Activated CD4-positive, CD25-positive, alpha-beta regulatory T cell treated with anti-CD3 and anti-CD28 coated beads, Interleukin-2, amount 50 U/mL, for 72 hours (primary cell): ENCODE measurements around the gene SNRPA1.

Experiments
- DNase-seq: peaks from one replicate; pipeline ENCODE4 v3.0.0; 2021

The SNRPA1 gene

DNA sequence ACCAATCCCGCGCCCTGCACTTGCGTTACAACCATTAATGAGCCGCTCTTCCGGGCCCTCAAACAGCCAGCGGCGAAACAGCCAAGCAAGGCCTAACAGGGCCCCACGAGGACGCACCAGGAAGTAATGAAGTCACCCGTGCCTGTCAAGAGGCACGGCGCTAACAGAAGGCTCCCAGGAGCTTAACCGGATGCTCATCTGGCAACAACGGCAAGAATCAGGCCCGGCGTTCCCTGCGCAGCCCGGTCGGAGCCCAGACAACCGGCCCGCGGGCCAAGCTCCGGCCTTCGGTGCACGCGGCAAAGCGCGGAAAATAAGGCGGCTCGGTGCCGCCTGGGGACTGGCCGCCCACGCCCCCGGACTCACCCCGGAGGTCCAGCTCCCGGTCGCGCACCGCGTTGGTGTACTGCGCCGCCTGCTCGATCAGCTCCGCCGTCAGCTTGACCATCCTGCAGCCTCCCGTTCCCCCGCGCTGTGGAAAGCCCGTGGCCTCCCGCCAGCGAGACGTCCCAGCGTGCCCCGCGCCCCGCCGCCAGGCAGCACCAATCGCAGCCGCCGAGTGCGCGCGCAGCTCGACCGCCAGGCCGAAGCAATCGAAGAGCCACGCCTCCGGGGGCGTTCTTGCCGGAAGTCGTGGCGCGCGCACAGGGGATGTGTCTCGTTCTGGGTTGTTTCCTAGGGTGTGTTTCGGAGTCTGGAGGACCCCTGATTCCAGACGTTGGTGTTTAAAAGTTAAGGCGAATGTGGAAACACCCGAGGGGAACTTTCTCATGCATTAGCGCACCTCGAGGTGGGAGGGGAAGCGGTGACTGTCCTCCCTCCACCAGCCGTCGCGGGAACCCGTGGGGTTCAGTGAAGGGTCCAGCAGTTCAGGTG is at the start of gene SNRPA1:
SNRPA1 (minus strand) TSS at position 518 of the 876 bp plus-strand sequence; CDS start at position 448, 70 bp downstream.
- peak; percentile 99 for DNase-seq

DNA sequence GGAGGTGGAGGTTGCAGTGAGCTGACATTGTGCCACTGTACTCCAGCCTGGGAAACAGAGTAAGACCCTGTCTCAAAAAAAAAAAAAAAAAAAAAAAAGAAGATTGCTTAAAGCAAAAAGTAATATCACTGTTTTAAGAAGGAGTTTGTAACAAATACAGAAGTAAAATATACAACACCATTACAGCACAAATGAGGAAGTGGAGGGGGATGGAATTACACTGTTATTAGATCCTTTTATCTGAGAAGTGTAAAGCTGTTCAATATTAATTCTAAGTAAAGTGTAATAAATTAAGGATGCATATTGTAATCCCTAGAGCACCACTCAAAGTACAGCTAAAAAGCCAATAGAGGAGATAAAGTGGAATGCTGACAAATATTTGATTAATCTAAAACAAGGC is 47.0 kb upstream of the SNRPA1 start:
- no peak for DNase-seq

DNA sequence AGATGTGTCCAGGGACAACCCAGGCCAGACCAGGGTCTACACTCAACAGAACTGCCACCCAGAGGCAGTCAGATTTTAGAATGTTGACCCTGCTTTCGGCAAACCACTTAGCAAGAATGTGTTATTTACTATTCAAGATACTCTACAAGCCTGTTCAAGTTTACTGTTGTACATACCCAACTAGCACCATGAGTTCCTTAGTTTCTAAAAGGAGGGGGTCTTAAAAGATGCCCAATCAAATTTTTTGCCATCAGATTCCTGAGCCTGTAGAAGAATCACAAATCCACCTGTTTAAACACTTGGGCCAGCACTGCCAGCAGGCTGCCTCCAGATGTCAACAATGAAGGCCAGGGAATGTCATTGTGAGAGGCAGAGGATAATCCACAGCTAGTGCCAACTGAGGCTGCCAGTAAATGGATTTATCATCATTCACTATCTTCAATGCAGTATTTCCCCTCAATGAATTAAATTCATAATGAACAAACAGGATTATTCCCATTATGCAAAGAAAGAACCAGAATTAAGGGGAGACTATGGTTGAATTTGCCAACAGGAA is 43.5 kb upstream of the SNRPA1 start:
- no peak for DNase-seq

DNA sequence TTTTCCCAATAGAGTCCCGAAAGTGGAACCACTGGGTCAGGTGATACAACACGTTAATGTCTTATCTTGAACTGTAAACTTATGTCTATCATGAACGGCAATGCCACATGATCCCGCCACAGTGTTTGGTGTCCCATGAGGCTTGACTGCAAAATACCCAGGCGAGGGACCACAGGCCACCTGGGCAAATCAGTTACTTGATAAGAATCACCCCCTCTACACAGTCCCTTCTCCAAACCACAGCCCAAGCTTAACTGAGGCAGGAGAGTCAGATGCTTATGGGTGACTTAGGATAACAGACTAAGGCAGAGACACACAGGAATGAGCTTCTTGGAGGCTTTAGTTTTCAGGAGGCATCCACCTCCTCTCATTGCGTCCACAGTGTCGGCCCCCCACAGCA is 42.9 kb upstream of the SNRPA1 start:
- no peak for DNase-seq

DNA sequence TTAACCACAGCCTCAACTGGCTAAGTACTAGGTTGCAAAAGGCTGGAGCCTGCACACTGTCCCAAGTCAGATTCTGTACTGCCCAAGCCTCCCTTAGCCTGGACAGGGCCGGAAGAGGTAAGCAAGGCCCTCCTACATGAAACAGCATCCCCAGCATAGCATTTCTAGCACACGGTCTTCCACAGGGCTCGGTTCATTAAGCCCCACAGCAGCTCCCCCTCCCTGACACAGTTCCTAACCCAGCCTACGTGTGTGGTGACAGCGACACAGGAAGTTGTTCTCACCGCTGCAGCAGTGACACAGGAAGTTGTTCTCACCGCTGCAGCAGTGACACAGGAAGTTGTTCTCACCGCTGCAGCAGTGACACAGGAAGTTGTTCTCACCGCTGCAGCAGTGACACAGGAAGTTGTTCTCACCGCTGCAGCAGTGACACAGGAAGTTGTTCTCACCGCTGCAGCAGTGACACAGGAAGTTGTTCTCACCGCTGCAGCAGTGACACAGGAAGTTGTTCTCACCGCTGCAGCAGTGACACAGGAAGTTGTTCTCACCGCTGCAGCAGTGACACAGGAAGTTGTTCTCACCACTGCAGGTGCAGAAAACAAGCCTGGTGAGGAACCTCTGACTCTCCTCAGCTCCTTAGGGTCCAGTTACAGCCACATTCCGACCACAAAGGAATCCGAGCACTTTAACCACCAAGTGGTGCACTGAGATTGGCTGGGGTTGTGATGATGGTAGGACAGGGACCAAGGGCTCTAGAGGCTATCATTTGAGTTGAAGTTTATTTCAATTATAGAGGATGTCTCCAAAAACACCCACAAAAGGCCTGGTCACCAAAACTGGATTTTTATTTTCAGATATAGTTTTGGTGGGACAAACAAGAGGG is 39.1 kb upstream of the SNRPA1 start:
- DNase-seq: peak; percentile 48

DNA sequence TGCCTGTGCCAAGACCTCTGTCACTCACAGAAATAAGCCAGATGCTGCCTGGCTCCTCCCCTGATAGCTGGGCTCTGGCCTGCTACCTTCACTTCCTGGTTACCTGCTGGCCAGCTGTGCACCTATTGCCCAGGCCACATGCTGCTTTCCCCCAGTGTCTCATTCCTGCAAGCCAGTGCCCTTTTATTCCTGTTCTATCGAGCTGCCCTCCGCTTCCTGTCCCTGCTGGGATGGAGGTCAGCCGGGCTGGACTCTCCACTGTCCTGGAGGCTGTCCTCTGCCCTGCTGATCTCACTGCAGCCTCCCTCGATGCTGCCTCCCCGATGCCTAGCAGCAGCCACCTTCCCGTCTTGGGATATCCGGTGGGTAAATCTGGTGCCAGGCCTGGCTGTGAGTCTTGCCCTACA is 37.0 kb upstream of the SNRPA1 start:
- DNase-seq: no peak

DNA sequence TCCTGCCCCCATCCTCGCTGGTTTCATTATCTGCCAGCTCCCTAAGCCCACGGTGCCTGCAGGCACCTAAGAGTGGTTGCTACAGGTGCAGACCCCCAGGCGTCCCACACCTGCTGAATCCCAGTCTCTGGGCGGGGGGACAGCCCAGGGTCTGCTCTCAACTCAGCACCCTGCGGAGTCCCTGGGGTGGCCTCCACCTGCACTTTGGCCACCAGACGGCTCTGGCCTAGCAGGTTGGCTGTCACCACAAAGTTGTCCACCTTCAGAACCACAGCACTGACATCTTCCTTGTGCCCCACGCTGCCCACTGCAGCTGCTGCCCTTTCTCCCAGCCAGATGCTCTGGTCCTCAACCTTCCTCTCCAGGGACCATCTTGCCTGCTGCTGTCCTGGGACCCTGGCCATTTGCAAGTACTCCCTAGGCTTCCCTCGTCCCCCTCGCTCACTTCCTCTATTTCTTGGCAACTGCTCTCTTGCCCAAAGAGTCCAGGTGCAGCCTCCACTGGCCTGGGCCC is 34.9 kb upstream of the SNRPA1 start:
- DNase-seq: no peak

DNA sequence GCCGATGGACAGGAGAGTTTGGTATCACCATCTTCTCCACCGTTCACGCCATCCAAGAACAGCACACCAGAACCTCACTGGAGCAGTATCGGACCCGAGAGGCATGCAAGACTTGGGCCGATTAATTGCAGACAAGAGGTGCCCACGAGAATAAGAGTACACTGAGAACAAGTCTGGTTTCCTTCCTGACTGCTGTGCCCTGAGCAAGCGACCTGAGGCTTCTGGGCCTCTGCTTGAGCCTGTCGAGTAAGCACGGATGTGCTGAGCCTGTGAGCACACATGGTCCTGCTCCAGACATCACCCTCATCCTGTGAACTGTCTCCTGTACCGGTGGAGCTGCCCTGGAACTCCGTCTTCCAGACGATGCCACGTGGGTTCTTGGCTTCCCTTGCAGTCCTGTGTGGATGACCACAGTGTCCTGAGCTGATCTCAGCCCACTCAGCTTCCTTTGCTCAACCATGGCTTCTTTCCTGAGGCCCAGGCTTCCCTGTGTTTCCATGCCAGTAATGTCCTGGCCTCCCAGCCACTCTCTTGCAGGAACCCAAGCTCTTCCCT is 34.3 kb upstream of the SNRPA1 start:
- no peak for DNase-seq

DNA sequence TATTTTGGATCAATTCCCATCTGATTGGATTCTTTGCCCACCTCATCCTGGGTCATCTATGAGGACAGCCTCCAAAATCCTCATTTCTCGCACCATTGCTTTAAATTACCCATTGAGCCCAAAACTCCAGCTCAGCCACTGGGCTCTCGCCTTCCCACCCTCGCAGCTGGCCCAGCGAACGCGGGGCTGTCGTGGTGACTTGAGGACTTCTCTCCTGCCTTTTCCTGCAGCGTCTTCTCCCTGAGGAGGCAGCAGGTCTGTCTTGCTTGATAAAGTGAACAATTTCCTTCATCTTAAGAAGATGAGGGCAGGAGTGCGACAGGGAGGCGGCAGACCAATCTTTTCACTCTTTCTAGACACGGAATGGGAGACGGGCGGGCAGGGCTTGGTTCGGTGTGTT is 33.0 kb upstream of the SNRPA1 start:
- DNase-seq: no peak

DNA sequence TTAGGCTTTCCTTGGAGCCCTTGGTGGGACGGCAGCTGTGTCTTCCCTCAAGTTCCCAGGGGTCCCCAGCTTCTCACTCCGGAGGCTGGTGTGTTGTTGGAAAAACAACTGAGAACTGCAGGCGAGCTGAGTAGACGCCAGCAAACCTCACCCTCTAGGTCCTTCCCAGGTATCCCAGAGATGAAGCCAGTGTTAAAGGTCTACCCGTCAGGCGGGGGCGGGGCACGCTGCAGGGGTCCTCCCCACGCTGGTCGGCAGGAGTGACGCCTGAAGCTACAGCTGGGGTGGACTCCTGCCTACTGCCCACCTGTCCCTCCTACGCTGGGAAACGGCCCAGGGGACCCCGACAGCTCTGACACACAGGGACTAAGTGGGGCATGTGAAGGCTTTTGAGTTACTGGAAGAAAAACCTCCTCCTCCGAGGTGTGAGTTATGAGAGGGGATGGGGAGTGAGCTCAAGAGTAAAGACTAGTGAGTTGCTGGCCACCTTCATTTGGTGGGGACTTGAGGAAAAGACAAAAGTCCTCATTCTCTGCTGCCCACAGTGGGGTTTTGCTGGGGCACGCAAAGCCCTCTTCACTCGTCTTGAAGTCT is 32.2 kb upstream of the SNRPA1 start:
- DNase-seq: no peak

DNA sequence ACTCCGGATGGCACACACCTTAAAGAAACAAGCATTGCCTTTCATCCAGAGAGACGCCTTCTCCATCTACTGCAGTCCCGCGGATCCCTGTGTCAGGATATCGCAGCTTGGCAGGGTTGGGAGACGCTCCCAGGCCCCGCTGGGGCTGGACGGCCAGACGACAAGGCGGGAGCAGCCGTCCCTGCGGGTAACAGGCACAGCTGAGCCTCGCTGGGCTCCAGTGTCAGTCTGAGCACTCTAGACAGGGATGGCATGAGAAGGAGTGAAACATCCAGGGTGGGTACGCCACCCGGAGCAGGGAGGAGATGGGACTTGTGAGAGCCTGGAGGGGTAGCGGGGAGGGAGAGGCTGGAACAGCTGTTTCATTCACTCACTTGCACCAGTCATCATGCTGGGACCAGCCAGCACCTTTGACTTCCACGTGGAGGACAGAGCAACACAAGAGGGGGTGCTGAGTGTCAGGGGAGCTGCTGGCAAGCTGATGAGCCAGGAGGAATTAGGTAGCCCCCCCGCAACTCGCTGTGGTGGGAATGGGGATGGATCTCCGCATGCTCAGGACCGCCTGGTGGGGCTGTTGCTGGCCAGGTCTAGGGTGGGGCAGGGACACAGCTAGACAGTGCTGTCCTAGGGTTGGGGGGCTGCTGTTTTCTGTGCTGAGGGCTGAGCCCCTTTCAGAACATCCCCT is 31.6 kb upstream of the SNRPA1 start:
- DNase-seq: no peak

DNA sequence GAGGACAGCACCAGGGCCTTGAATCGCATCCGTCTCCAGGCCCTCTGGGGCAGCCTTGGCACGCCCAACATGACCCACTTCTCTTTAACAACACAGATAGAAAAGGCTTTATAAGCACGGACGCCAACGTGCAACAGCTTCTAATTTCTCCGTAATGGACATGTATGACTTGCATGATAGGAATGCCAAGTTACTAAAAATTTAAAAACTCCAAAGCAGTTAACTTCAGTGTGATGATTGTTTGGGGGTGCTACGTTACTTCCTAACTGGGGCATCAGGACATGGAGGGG is 30.9 kb upstream of the SNRPA1 start:
- DNase-seq: no peak

DNA sequence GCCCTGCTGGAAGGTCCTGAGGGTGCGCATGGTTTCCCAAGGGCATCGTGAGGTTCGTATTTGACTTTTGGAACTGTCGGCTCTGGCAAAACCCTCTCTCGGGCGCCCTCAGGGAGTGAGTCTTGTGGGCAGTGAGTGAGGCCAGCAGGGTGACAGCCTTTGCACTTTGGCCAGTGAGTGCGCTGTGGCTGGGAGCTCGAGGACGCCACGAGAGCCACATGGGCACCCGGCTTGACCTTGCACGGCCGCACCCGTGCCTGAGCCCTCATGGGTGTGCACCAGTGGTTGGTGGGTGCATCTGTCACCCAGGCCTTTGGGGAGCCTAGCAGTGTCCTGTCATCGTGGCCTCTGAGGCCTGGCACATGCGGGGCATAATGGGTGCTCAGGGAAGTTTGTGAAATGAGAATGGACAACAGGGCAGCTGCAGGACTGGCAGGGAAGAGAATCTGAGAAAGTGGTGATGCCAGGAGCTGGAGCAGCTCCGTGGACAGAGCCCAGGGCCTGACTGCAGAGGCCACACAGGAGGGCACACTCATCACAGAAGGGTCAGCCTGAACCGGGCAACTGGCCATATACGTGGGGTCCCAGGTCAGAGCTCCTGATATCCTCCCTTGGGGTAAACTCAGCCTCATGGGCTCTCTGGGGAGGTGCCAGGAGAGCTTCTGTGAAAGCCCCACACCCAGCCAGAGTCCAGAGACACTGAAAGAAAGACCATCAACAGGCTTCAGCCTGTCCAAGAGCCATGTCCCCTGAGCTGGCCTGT is 30.4 kb upstream of the SNRPA1 start:
- no peak for DNase-seq

DNA sequence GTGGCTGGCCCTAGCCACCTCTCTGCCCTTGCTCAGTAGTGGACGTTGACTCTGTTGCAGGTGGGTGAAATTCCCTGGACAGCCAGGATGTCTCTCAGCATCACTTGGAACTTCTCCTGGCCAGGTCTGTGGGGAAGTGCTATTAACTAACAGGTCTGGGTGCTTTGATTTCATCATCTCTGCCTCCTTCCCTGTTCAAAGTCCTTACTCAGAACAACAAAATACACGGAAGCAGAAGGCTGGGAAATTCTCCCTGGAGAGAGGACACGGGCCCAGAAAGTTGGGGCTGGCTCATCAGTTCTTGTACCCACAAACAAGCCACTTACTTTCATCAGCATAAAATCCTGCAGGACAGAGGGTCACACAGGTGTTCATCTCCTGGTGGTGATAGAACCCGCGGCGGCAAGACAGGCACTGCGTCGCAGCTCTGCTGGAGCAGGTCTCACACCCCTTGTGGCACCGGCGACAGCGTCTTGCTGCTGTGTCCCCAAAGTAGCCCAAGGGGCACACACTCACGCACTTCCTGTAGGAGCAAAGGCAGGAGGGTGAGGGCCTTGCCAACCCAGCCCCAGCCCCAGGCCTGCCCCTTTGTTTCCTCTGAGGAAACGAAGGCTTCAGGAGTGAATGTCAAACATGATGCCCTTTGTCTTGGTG is 29.6 kb upstream of the SNRPA1 start:
- no peak for DNase-seq

DNA sequence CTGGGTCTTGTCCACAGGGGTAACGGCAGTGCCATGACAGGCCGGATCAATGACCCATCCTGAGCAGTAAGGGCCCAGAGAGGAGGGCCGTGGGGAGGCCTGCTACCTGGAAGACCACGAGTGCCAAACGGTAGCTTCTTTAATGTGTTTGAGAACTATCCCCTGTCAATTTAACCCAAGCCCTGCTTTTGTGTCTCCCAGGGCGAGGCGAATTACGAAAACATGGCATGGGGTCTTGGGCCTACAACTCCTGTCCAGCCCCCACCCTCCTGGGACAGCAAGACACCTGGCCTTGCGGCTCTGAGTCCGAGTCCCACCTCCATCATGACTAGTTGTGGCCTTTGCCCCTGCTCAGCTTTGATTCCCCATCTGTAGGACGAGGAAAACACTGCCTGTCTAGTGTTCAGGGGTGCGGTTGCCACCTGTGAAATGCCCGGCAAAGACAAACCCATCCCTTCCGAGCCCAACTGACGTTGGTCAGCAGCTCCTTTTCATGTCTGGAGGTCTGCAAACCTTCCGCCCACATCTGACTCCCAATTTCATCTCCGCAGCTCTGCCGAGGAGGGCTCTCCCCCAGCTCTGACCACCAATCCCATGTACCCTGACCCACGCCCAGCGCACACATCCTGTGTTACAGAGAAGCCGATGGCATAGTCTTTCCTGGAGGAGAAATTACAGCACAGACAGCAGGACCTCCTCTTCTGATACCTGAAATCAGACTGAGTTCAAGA is 28.9 kb upstream of the SNRPA1 start:
- DNase-seq: no peak

DNA sequence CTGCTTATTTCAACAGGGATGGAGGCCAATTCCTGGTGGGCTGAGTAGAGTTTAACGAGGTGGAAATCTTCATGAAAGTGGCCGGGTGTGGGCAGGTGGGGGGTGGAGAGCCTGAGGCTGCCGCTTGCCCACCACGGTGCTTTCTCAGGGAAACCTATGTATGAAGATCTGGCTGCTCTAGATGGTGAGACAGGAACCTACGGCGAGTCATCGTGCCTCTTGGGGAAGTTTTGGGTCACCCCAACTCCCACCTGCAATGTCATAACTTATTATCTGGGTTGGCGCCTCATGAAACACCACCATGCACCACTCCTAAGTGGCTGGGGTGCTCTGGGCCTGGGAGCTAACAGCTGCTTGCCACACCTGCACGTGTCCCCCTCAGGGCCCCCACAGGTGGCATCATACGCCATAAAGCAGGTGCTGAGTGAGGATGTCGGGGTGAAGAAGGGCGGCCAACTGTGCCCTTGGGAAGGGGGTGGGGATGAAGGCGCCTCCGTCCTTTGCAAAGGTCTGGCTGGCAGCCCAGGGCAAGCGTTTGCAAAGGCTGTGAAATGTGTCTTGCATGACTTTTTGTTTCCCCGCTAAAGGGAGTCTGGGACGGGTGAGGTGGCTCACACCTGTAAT is 27.9 kb upstream of the SNRPA1 start:
- no peak for DNase-seq

DNA sequence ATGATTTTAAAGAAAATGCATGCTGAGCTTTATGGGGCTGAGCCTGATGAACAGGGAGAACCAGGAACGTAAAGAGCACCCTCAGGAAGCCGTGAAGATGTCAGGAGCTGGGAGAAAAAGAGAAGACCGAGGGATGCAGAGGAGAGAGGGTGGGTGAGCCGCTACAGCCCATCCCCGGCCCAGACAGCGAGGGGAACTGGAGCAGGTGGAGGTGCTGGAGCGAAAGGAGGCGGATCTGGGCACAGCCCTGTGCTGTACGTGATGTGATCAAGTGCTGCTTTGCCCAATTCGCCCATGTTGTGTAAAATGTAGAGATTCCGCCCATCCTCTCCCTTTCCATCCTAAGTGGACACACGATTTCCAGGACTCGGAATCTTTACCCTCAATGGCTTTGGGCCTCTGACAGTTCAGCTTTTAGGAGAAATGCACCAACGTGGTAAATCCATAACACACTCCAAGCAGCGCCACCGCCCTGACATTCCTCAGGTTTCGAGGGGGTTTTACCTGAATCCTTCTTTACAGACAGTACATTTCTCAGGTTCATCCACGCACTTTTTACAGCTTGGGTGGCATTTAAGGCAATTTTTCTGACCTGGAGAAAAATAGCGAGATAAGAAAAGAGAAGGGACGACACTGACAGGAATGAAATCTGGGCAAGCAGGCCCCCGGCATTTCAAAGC is 27.1 kb upstream of the SNRPA1 start:
- no peak for DNase-seq

DNA sequence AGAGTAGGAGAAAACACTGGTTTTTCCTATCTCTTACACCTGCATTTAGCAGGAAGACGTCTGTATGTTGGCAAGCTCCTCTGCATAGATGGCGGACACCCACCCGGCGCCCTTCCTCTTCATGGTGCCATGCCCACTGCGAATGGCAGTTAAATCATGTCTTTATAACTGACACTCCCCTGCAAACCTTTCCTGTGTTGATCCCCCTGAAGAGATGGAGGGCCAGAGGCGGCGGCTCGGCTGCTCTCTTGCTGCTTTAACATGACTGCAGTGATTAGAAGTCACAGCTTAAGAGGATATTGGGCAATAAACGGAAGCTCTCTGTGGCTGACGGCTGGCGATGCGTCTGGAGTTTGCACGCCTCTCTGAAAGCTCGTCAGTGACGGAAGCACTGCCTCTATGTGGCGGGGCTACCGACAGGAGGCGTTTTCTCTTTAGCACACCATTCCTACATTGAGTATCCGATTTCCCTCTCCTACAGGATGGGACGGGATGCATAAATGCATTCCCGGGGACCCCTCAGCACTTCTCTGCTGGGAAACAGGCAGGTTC is 25.5 kb upstream of the SNRPA1 start:
- DNase-seq: peak; percentile 50

DNA sequence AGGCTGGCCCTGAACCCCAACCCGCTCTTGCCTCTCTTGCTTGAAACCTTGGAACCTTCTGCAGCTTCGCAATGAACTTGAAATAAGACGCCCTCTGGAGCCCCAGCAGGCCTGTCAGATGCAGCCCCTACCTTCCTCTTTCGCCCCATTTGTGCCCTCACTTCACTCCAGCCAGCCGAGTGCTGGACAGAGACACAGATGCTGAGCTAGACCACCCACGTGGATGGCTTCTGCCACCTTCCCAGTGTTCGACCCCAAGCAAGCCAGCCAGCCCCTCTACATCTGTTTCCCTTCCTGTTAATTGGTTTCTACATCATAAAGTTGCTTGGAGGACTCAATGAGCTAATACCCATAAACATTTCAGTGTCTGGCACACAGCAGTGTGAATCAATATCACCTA is 23.8 kb upstream of the SNRPA1 start:
- no peak for DNase-seq
